K562 (cell line): ENCODE data around the gene ANKRD12. TPM values are rescaled to one million over a fixed set of nuclear protein-coding genes. Genes with fewer than 3 reads are reported as not detected.

ENCODE experiments used
- ATAC-seq: fragments of 200-7000 bp; cut with Tn5 transposase; 3 replicates; pipeline ENCODE4 v1.9.1; 2020; ENCODE audit warnings: moderate library complexity
- BruUV-seq: library from RNA; stranded (reverse); fragments of 400-500 nt; replicated peaks from 2 replicates; lab custom pipeline; 2021; lab: Mats Ljungman, UMichigan
- CTCF ChIA-PET: fragments of 300-600 bp; formaldehyde crosslinking; extraction: SDS; loops from one replicate; lab custom pipeline; 2021; ENCODE audit warnings: low intra/inter-chr PET ratio; lab: Yijun Ruan, JAX
- POLR2A ChIA-PET: fragments of 300-600, 350-650 bp; sonication (Branson Sonifier 250); formaldehyde crosslinking; extraction: SDS; loops from one replicate; lab custom pipeline; 2021; ENCODE audit warnings: antibody characterized with exemption, inconsistent platforms; lab: Yijun Ruan, JAX
- DNase-seq, 4 experiments: peaks; one replicate each; pipeline versions ENCODE4 v3.0.0 to v3.0.0-alpha.2; 2011 to 2018; ENCODE audit warnings: low spot score in 3 of 4, mixed read lengths in 3 of 4; ENCODE audit errors: extremely low read depth in 1 of 4
- FAIRE-seq: peaks from 2 replicates; lab custom pipeline; 2011; peaks lifted over from hg19 to GRCh38; lab: Jason Lieb, UNC
- H2AFZ ChIP-seq: 2 replicates; pipeline ENCODE4 v1.6.0; 2011; ENCODE audit warnings: low read depth, low read length, control low read depth, inconsistent platforms
- H3K27ac ChIP-seq: fragments of 200-600 bp; 3 replicates; pipeline ENCODE4 v1.8.0; 2011; ENCODE audit warnings: low read depth, mild to moderate bottlenecking, control low read depth, inconsistent platforms, low read length, moderate library complexity, mixed read lengths; ENCODE audit errors: extremely low read depth
- H3K27me3 ChIP-seq, 2 experiments: fragments of 300-600 bp in 1 of 2; 2 replicates in 1 of 2; 3 replicates in 1 of 2; pipeline versions ENCODE4 v1.6.0 to v1.8.0; 2011; ENCODE audit warnings: inconsistent platforms in 2 of 2, low read length in 2 of 2, mild to moderate bottlenecking in 1 of 2, mixed read lengths in 1 of 2, moderate library complexity in 1 of 2; ENCODE audit not compliant: control insufficient read depth in 2 of 2, insufficient read depth in 2 of 2
- H3K36me3 ChIP-seq: fragments of 300-600 bp; 3 replicates; pipeline ENCODE4 v1.8.0; 2011; ENCODE audit warnings: mild to moderate bottlenecking, low read length, inconsistent platforms; ENCODE audit not compliant: control insufficient read depth, insufficient read depth
- H3K4me1 ChIP-seq, 2 experiments: fragments of 200-600 bp in 1 of 2; replicated peaks in 1 of 2; 2 replicates in 1 of 2; 3 replicates in 1 of 2; pipeline versions ENCODE4 v1.5.1 to v1.8.0; 2011; ENCODE audit warnings: inconsistent platforms in 2 of 2, low read length in 2 of 2, mild to moderate bottlenecking in 1 of 2, mixed read lengths in 1 of 2, moderate library complexity in 1 of 2; ENCODE audit not compliant: control insufficient read depth in 2 of 2, insufficient read depth in 2 of 2
- H3K4me2 ChIP-seq: 2 replicates; pipeline ENCODE4 v1.6.1; 2011; ENCODE audit warnings: low read length, control low read depth, inconsistent platforms, mixed read lengths; ENCODE audit not compliant: insufficient read depth
- H3K4me3 ChIP-seq: fragments of 200-600 bp; sonication (generic), shearing (Covaris generic); 2 replicates; pipeline ENCODE4 v1.5.1; 2016; ENCODE audit warnings: control low read depth, inconsistent platforms
- H3K79me2 ChIP-seq: fragments of 200-600 bp; 3 replicates; pipeline ENCODE4 v1.8.0; 2011; ENCODE audit warnings: low read length, inconsistent platforms; ENCODE audit not compliant: control insufficient read depth, insufficient read depth
- H3K9ac ChIP-seq, 2 experiments: 2 replicates each; pipeline versions ENCODE4 v1.6.0 to v1.6.1; 2011; ENCODE audit warnings: low read depth in 2 of 2, low read length in 2 of 2, control low read depth in 1 of 2, inconsistent platforms in 1 of 2, mild to moderate bottlenecking in 1 of 2, mixed read lengths in 1 of 2; ENCODE audit not compliant: insufficient read depth in 1 of 2
- H3K9me1 ChIP-seq: one replicate; pipeline ENCODE4 v1.6.0; 2011; ENCODE audit warnings: inconsistent platforms, mild to moderate bottlenecking, low read length, moderate library complexity; ENCODE audit not compliant: control insufficient read depth, insufficient read depth
- H3K9me3 ChIP-seq: replicated peaks from 2 replicates; pipeline ENCODE4 v1.5.1; 2011; ENCODE audit warnings: low read depth, low read length, inconsistent platforms; ENCODE audit not compliant: control insufficient read depth, insufficient read depth
- H4K20me1 ChIP-seq: replicated peaks from 2 replicates; pipeline ENCODE4 v1.6.1; 2011; ENCODE audit warnings: low read length, inconsistent platforms, mixed read lengths; ENCODE audit not compliant: control insufficient read depth, insufficient read depth
- BACH1 ChIP-seq: fragments of 200-800 bp; sonication (Bioruptor generic); IDR thresholded peaks from 2 replicates; pipeline ENCODE4 v1.6.1; 2016; ENCODE audit warnings: missing genetic modification characterization, missing compliant biosample characterization
- CREM ChIP-seq: IDR thresholded peaks from 2 replicates; pipeline ENCODE4 v1.6.1; 2014; ENCODE audit warnings: antibody characterized with exemption, low read depth
- DIDO1 ChIP-seq: fragments of 450-650 bp; IDR thresholded peaks from 2 replicates; pipeline ENCODE4 v1.6.1; 2016; ENCODE audit warnings: low read depth, missing biosample characterization, missing genetic modification characterization
- E2F1 ChIP-seq: sonication (generic); formaldehyde crosslinking; IDR thresholded peaks from 2 replicates; pipeline ENCODE4 v1.8.1; 2023; ENCODE audit warnings: mild to moderate bottlenecking, missing genetic modification reagents, moderate library complexity
- ELK1 ChIP-seq: sonication (generic); formaldehyde crosslinking; IDR thresholded peaks from 2 replicates; pipeline ENCODE4 v1.8.1; 2022; ENCODE audit warnings: missing genetic modification reagents
- HES1 ChIP-seq: fragments of 450-650 bp; IDR thresholded peaks from 2 replicates; pipeline ENCODE4 v1.6.1; 2016; ENCODE audit warnings: low read depth, mild to moderate bottlenecking, moderate library complexity
- HOXB6 ChIP-seq: fragments of 250-450 bp; sonication (Bioruptor Pico); IDR thresholded peaks from 2 replicates; pipeline ENCODE4 v1.5.1; 2022; ENCODE audit warnings: mild to moderate bottlenecking, borderline replicate concordance
- MLLT1 ChIP-seq, 2 experiments: fragments of 450-650 bp; IDR thresholded peaks; 2 replicates each; pipeline ENCODE4 v1.6.1; 2016
- NFIC ChIP-seq: fragments of 450-650 bp; IDR thresholded peaks from 2 replicates; pipeline ENCODE4 v1.6.1; 2017; ENCODE audit warnings: mild to moderate bottlenecking, inconsistent platforms
- PCBP1 ChIP-seq: fragments of 200-400 bp; formaldehyde crosslinking; IDR thresholded peaks from 2 replicates; pipeline ENCODE4 v1.6.1; 2018; ENCODE audit warnings: mild to moderate bottlenecking, low read depth, low read length; ENCODE audit not compliant: poor library complexity, severe bottlenecking
- POLR2G ChIP-seq: fragments of 200-400 bp; formaldehyde crosslinking; IDR thresholded peaks from 2 replicates; pipeline ENCODE4 v1.6.1; 2017; ENCODE audit warnings: low read depth, mild to moderate bottlenecking, antibody characterized with exemption, low read length, moderate library complexity
- PURB ChIP-seq: sonication (generic); formaldehyde crosslinking; IDR thresholded peaks from 2 replicates; pipeline ENCODE4 v1.9.0; 2021; ENCODE audit warnings: low read depth, mild to moderate bottlenecking, missing genetic modification reagents
- RCOR1 ChIP-seq, 2 experiments: IDR thresholded peaks; 2 replicates each; pipeline ENCODE4 v1.6.1; 2012; ENCODE audit warnings: low read depth in 2 of 2, low read length in 2 of 2, borderline replicate concordance in 1 of 2, improper control_type of control experiment in 1 of 2
- RFX5 ChIP-seq: IDR thresholded peaks from 2 replicates; pipeline ENCODE4 v1.6.1; 2011; ENCODE audit warnings: low read depth, mild to moderate bottlenecking, improper control_type of control experiment, low read length
- ZNF24 ChIP-seq: fragments of 450-650 bp; IDR thresholded peaks from 2 replicates; pipeline ENCODE4 v1.6.1; 2016
- ZNF584 ChIP-seq: fragments of 200-800 bp; sonication (Bioruptor generic); IDR thresholded peaks from 2 replicates; pipeline ENCODE4 v1.6.1; 2016; ENCODE audit warnings: low read depth, mild to moderate bottlenecking, missing genetic modification characterization, missing compliant biosample characterization
- ZNF586 ChIP-seq: fragments of 450-650 bp; formaldehyde crosslinking; conservative IDR thresholded peaks from 2 replicates; pipeline ENCODE4 v1.4.0; 2020; ENCODE audit warnings: mild to moderate bottlenecking, moderate library complexity
- ZNF75A ChIP-seq: fragments of 450-650 bp; formaldehyde crosslinking; IDR thresholded peaks from 2 replicates; pipeline ENCODE4 v1.4.0; 2020; ENCODE audit warnings: mild to moderate bottlenecking
- WGBS: fragments of 100-300 bp; shearing (Covaris generic); methylation state at CpG from one replicate; pipeline ENCODE4 v1.1.6; 2016; ENCODE audit warnings: low coverage, mixed read lengths; ENCODE audit not compliant: insufficient coverage; ENCODE audit errors: missing lambda C conversion rate; 5-methylcytosine and 5-hydroxymethylcytosine counted together
- in situ Hi-C: fragments of 300-500 bp; cut with MboI; formaldehyde crosslinking; loops from 4 replicates; pipeline ENCODE4 v1.15.0; 2018; ENCODE audit warnings: inconsistent platforms, mixed read lengths
- intact Hi-C: fragments of 100-400 bp; cut with micrococcal nuclease; formaldehyde crosslinking; loops from 2 replicates; pipeline ENCODE4 v1.14.2; 2022
- polyA plus RNA-seq, 8 experiments: library from polyadenylated mRNA; depleted of rRNA in 4 of 8; stranded (reverse) in 5 of 8; unstranded in 3 of 8; fragments of >200 nt; fragmentation: Nextera tagmentation in 2 of 8; fragmentation: Illumina TruSeq in 1 of 8; extraction: Ambion mirVana in 2 of 8; extraction: Trizol in 1 of 8; gene quantifications; 2 replicates each; pipeline versions ENCODE4 v1.2.1 to v1.2.3, GENCODE V29; 2011 to 2014; ENCODE audit warnings: inconsistent platforms in 1 of 8, missing spikeins in 1 of 8
- total RNA-seq, 7 experiments: library from RNA; depleted of rRNA in 6 of 7; stranded (reverse); fragments of >200 nt in 6 of 7; fragmentation: Illumina TruSeq in 2 of 7; extraction: Trizol in 2 of 7; gene quantifications; 2 replicates each; pipeline versions ENCODE4 v1.2.1 to v1.2.3, GENCODE V29; 2011 to 2021; ENCODE audit warnings: low replicate concordance in 1 of 7

Gene ANKRD12
- total and polyA plus RNA-seq, 9 of the 15 experiments (the other 6 are each of a cell fraction or from before 2014, with no cell fraction given): 6.6 to 28.2 (median 16.0) TPM

- TF ChIP-seq CREM (no peak), POLR2G (no peak), BACH1 (no peak)
These were observed 13.5 kb downstream of the ANKRD12 start (continued) for GRCh38 chr18:9150121-9150520.

- no TSS peak for BruUV-seq
- no peaks in the 10 kb centered on the region for H3K9me3 ChIP-seq
- H2AFZ ChIP-seq: no peak overlapping the region
- DNase-seq (no peak), FAIRE-seq (no peak)
- no peak overlapping the region for H3K27ac ChIP-seq
- no peak overlapping the region for H3K4me3 ChIP-seq
- ChIA-PET CTCF (no interaction called here), POLR2A (interaction anchor here (1.1 kb wide), 1 partner anchor 32 kb away, joined by 3 read pairs; no protein-coding TSS in a partner anchor)
- no peaks in the 10 kb centered on the region for H3K27me3 ChIP-seq
- H3K4me2 ChIP-seq: no peak overlapping the region
- no peaks in the 10 kb centered on the region for H3K9me1 ChIP-seq
- H3K4me1 ChIP-seq: peaks cover 0 to 5% of the 10 kb centered on the region in 2 experiments; a peak in 1 of 5 replicates
- H3K9ac ChIP-seq: no peak overlapping the region
- intact Hi-C loops (no loop called here), in situ Hi-C loops (no loop called here)
- WGBS: 75% methylated on average over 1 of the region's 1 CpG
- H4K20me1 ChIP-seq: no peaks in the 10 kb centered on the region; the same call in 1 of the 2 replicates
- no peak for TF ChIP-seq RCOR1 (IDR thresholded peaks at IDR 0.05; ENCODE audit: borderline replicate concordance in 1 of 2, low read depth in 2 of 2, low read length in 2 of 2)
- no peak for TF ChIP-seq PURB (CRISPR knock-in tag)
- no peak for TF ChIP-seq ZNF586
- no peak for TF ChIP-seq ZNF75A (CRISPR knock-in tag)
- TF ChIP-seq HES1: no peak
- TF ChIP-seq ZNF584 (CRISPR knock-in tag): no peak
- no peak for TF ChIP-seq DIDO1 (tag)
- TF ChIP-seq E2F1 (CRISPR knock-in tag): no peak
- TF ChIP-seq NFIC: no peak
- no peak for TF ChIP-seq ZNF24
- TF ChIP-seq MLLT1 (IDR thresholded peaks at IDR 0.05): no peak
- TF ChIP-seq RFX5: no peak
- no peak for TF ChIP-seq ELK1
- TF ChIP-seq PCBP1: no peak
- TF ChIP-seq HOXB6 (CRISPR knock-in tag): no peak
- TF ChIP-seq, all 486 proteins: peak for 0
- ATAC-seq: no peak
- Histone ChIP-seq H3K79me2 (peaks cover 92% of the 10 kb centered on the region), H3K36me3 (0 out of 3 replicates have a peak, but pooled peaks cover 4% of the 10 kb centered on the region)
These were observed 16.7 kb downstream of the ANKRD12 start for GRCh38 chr18:9153256-9153655.
